ENCODE results near the gene SMARCA4. TPM values are rescaled to one million over a fixed set of nuclear protein-coding genes. Genes with fewer than 3 reads are reported as not detected.

The SMARCA4 gene
- polyA plus RNA-seq, 1 experiment, result 41.6 TPM

- H3K9me3 ChIP-seq (ENCODE audit: control insufficient read depth, insufficient read depth, low read length), result no peaks in the 10 kb centered on the region
- H3K27ac ChIP-seq (ENCODE audit: low read depth, low read length), result no peak overlapping the region
- no peak for DNase-seq (ENCODE audit: low read depth, low spot score)
- no peak for TF ChIP-seq CTCF (IDR thresholded peaks at IDR 0.05; ENCODE audit: low read depth, low read length)
- ChIA-PET CTCF (interaction anchor here (0.6 to 4.3 kb wide), 3 partner anchors 23 to 344 kb away, joined by 3 to 12 read pairs (median 3); no protein-coding TSS in a partner anchor), POLR2A (interaction anchor here (0.7 kb wide), 1 partner anchor 21 kb away, joined by 8 read pairs; no protein-coding TSS in a partner anchor)
- H3K4me3 ChIP-seq (ENCODE audit: low read depth, low read length), result no peak overlapping the region
- no peaks in the 10 kb centered on the region for H3K27me3 ChIP-seq (ENCODE audit: control insufficient read depth, insufficient read depth, low read length)
These were observed 3.0 kb downstream of the SMARCA4 start for GRCh38 chr19:10963865-10964264.

GRCh38 chr19:10964903-10965302 lies 4.1 kb downstream of the SMARCA4 start:
- ChIA-PET CTCF (interaction anchor here (1.4 kb wide), 1 partner anchor 94 kb away, joined by 3 read pairs; no protein-coding TSS in a partner anchor), POLR2A (interaction anchor here (0.7 kb wide), 1 partner anchor 23 kb away, joined by 7 read pairs; no protein-coding TSS in a partner anchor)
- no peak for DNase-seq (ENCODE audit: low read depth, low spot score)
- TF ChIP-seq CTCF (IDR thresholded peaks at IDR 0.05; ENCODE audit: low read depth, low read length), result peak; percentile 21; the same call in 1 of the 2 replicates
- no peak overlapping the region for H3K4me3 ChIP-seq (ENCODE audit: low read depth, low read length)
- H3K9me3 ChIP-seq (ENCODE audit: control insufficient read depth, insufficient read depth, low read length), result no peaks in the 10 kb centered on the region
- no peaks in the 10 kb centered on the region for H3K27me3 ChIP-seq (ENCODE audit: control insufficient read depth, insufficient read depth, low read length)
- H3K27ac ChIP-seq (ENCODE audit: low read depth, low read length), result no peak overlapping the region

GRCh38 chr19:10965398-10965797 lies 4.6 kb downstream of the SMARCA4 start:
- no peak for TF ChIP-seq CTCF (IDR thresholded peaks at IDR 0.05; ENCODE audit: low read depth, low read length)
- ChIA-PET CTCF (no interaction called here), POLR2A (no interaction called here)

GRCh38 chr19:10966809-10967208 lies 6.0 kb downstream of the SMARCA4 start:
- H3K27me3 ChIP-seq (ENCODE audit: control insufficient read depth, insufficient read depth, low read length), result no peaks in the 10 kb centered on the region
- no peak overlapping the region for H3K27ac ChIP-seq (ENCODE audit: low read depth, low read length)
- H3K9me3 ChIP-seq (ENCODE audit: control insufficient read depth, insufficient read depth, low read length), result no peaks in the 10 kb centered on the region
- H3K4me3 ChIP-seq (ENCODE audit: low read depth, low read length), result no peak overlapping the region
- DNase-seq (ENCODE audit: low read depth, low spot score), result no peak
- CTCF ChIA-PET, result no interaction called here
- POLR2A ChIA-PET, result interaction anchor here (0.5 kb wide), 1 partner anchor 49 kb away, joined by 4 read pairs; no protein-coding TSS in a partner anchor
- TF ChIP-seq CTCF (IDR thresholded peaks at IDR 0.05; ENCODE audit: low read depth, low read length), result no peak

More at GRCh38 chr19:10965398-10965797, 4.6 kb downstream of the SMARCA4 start:
- H3K9me3 ChIP-seq (ENCODE audit: control insufficient read depth, insufficient read depth, low read length), result no peaks in the 10 kb centered on the region
- no peak overlapping the region for H3K27ac ChIP-seq (ENCODE audit: low read depth, low read length)
- H3K27me3 ChIP-seq (ENCODE audit: control insufficient read depth, insufficient read depth, low read length), result no peaks in the 10 kb centered on the region
- H3K4me3 ChIP-seq (ENCODE audit: low read depth, low read length), result no peak overlapping the region
- DNase-seq (ENCODE audit: low read depth, low spot score), result no peak

- peak overlapping the region; percentile 31 for H3K27ac ChIP-seq (ENCODE audit: low read depth, low read length)
- ChIA-PET POLR2A (no interaction called here), CTCF (interaction anchor here (1.5 kb wide), 1 partner anchor 98 kb away, joined by 3 read pairs; no protein-coding TSS in a partner anchor)
- no peak overlapping the region for H3K4me3 ChIP-seq (ENCODE audit: low read depth, low read length)
- no peak for TF ChIP-seq CTCF (IDR thresholded peaks at IDR 0.05; ENCODE audit: low read depth, low read length)
- DNase-seq (ENCODE audit: low read depth, low spot score), result no peak
- no peaks in the 10 kb centered on the region for H3K27me3 ChIP-seq (ENCODE audit: control insufficient read depth, insufficient read depth, low read length)
- no peaks in the 10 kb centered on the region for H3K9me3 ChIP-seq (ENCODE audit: control insufficient read depth, insufficient read depth, low read length)
These were observed 7.8 kb downstream of the SMARCA4 start for GRCh38 chr19:10968527-10969135.

All from AG04450 (cell line).